HG02642 (cell line): ENCODE data around the gene SATB2.

Experiments used
- ATAC-seq: cut with Tn5 transposase; IDR thresholded peaks from one replicate; pipeline ENCODE4 v1.9.1; 2021; ENCODE audit warnings: mild to moderate bottlenecking; ENCODE audit not compliant: unreplicated experiment, poor library complexity

Gene SATB2

GRCh38 chr2:199466692-199467065 lies 8.9 kb upstream of the SATB2 start:
- ATAC-seq = no peak

- no peak for ATAC-seq
Measured at GRCh38 chr2:199465988-199466691, 8.4 kb upstream of the SATB2 start.

- ATAC-seq = no peak
Measured at GRCh38 chr2:199465390-199465789, 7.7 kb upstream of the SATB2 start.

GRCh38 chr2:199464606-199465352 lies 7.0 kb upstream of the SATB2 start:
- ATAC-seq = no peak

- ATAC-seq = no peak
Measured at GRCh38 chr2:199463708-199464605, 6.2 kb upstream of the SATB2 start.

GRCh38 chr2:199462956-199463692 lies 5.4 kb upstream of the SATB2 start:
- no peak for ATAC-seq

GRCh38 chr2:199462347-199462955 lies 4.7 kb upstream of the SATB2 start:
- ATAC-seq = no peak

- ATAC-seq = no peak
Measured at GRCh38 chr2:199461711-199462346, 4.1 kb upstream of the SATB2 start.

- no peak for ATAC-seq
Measured at GRCh38 chr2:199460846-199461710, 3.3 kb upstream of the SATB2 start.

GRCh38 chr2:199460101-199460671 lies 2.4 kb upstream of the SATB2 start:
- ATAC-seq = no peak

GRCh38 chr2:199459286-199460100 lies 1.8 kb upstream of the SATB2 start:
- ATAC-seq = peak; percentile 55

- peak; percentile 37 for ATAC-seq
Measured at GRCh38 chr2:199458806-199459285, 1.1 kb upstream of the SATB2 start.

GRCh38 chr2:199458009-199458805 lies 468 bp upstream of the SATB2 start:
- peak; percentile 25 for ATAC-seq

GRCh38 chr2:199456383-199457146 lies 1.2 kb downstream of the SATB2 start:
- no peak for ATAC-seq

GRCh38 chr2:199455545-199456382 lies 2.0 kb downstream of the SATB2 start:
- ATAC-seq = no peak
